Measurements from ENCODE around the gene ADAT2. TPM values are rescaled to one million over a fixed set of nuclear protein-coding genes. Genes with fewer than 3 reads are reported as not detected.

ADAT2 gene
- total RNA-seq, 1 donor from 2014 or later = 6.2 TPM

DNA sequence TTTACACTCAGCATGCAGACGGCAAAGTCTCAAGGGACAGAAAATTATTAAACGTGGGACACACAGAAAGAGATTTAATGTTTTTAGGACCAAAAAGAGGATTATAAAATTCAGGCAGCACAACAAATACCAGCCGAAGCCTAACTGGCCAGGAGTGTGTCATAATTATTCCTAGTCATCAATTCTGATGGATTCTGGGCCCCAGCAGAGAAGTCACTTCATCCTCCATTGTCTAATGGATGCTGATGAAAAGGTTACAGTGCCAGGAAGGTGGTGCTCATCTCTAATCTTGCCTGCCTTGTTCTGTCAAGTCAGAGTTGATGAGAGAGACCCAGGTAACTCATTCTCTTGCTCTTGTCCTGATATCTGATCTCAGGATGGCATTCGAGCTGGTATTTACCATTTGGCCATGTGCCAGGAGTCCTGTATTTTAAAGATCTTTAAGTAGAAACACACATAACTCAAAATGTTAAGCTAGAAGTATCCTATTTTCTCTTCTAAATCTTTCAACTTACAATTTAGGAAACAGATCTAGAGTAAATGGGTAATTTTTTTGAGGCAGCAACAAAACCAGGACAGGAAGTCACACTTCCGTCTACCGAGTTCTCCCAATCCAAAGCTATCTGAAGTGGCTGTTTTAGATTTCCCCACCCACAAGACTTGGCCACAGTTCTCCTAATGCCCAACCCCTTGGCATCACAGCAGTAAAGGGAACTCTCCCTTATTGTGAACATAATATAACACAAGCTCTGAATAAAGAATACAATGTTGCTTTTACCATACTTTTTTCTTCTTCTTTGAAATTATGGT, 50.0 kb downstream of the ADAT2 start:
- Histone ChIP-seq H3K4me1 (peaks cover 17% of the 10 kb centered on the region), H3K27me3 (ENCODE audit: low read depth) (no peaks in the 10 kb centered on the region), H3K36me3 (no peaks in the 10 kb centered on the region), H3K9me3 (no peaks in the 10 kb centered on the region), H3K4me3 (no peak overlapping the region), H3K27ac (peak overlapping the region; percentile 53)
- no peak for DNase-seq
- ATAC-seq = peak; percentile 81
- TF ChIP-seq, protein P1, sequence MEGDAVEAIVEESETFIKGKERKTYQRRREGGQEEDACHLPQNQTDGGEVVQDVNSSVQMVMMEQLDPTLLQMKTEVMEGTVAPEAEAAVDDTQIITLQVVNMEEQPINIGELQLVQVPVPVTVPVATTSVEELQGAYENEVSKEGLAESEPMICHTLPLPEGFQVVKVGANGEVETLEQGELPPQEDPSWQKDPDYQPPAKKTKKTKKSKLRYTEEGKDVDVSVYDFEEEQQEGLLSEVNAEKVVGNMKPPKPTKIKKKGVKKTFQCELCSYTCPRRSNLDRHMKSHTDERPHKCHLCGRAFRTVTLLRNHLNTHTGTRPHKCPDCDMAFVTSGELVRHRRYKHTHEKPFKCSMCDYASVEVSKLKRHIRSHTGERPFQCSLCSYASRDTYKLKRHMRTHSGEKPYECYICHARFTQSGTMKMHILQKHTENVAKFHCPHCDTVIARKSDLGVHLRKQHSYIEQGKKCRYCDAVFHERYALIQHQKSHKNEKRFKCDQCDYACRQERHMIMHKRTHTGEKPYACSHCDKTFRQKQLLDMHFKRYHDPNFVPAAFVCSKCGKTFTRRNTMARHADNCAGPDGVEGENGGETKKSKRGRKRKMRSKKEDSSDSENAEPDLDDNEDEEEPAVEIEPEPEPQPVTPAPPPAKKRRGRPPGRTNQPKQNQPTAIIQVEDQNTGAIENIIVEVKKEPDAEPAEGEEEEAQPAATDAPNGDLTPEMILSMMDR (IDR thresholded peaks at IDR 0.05) = no peak
- intact Hi-C loops (cut with DNase I) = no loop called here

DNA sequence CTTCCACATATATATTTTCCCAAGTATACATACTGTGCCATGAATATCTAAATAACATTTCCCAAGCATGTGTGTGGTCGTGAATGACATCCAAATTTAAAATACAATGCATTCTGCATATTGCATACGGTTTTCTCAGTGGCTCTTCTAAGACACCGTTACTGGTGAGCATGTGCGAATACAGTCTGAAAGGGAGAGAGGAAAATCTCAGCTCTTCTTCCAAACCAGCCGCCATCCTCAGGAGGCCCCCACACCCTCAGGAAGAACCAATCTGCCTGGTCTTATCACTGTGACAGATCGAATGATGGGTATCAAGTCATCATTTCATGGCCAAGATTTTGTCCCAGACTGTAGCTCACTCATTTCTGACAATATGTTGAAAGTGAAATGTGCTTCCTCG, 50.7 kb downstream of the ADAT2 start:
- intact Hi-C loops (cut with DNase I) = no loop called here

DNA sequence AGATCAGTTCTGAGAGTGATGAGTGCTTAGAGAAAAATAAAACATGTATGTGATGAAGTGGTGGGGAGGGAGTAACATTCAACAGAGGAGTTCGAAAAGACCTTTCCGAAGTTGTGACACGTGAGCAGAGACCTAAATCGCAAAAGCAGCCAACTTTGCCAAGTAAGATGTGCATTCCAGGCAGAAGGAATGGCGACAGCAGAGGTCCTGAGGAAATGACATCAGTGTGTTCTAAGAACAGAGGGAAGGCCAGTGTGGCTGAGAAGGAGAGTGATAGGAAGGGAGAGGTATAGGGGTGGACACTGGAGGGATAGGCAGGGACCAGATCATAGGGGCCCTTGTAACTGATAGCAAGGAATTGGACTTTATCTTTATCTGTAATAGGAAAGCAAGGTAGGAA, 51.3 kb downstream of the ADAT2 start:
- ATAC-seq (no peak), DNase-seq (no peak)
- H3K36me3 ChIP-seq = no peaks in the 10 kb centered on the region
- intact Hi-C loops (cut with DNase I) = no loop called here
- no peaks in the 10 kb centered on the region for H3K9me3 ChIP-seq
- H3K27ac ChIP-seq = no peak overlapping the region
- TF ChIP-seq, protein P1 (IDR thresholded peaks at IDR 0.05) = no peak
- H3K27me3 ChIP-seq (ENCODE audit: low read depth) = no peaks in the 10 kb centered on the region
- H3K4me1 ChIP-seq = peaks cover 17% of the 10 kb centered on the region
- no peak overlapping the region for H3K4me3 ChIP-seq

More for the DNA sequence above, 50.7 kb downstream of the ADAT2 start:
- H3K9me3 ChIP-seq = no peaks in the 10 kb centered on the region
- TF ChIP-seq, protein P1 (IDR thresholded peaks at IDR 0.05) = no peak
- H3K36me3 ChIP-seq = no peaks in the 10 kb centered on the region
- ATAC-seq (no peak), DNase-seq (no peak)
- H3K4me1 ChIP-seq = peaks cover 17% of the 10 kb centered on the region
- peak overlapping the region; percentile 53 for H3K27ac ChIP-seq
- no peak overlapping the region for H3K4me3 ChIP-seq
- no peaks in the 10 kb centered on the region for H3K27me3 ChIP-seq (ENCODE audit: low read depth)

DNA sequence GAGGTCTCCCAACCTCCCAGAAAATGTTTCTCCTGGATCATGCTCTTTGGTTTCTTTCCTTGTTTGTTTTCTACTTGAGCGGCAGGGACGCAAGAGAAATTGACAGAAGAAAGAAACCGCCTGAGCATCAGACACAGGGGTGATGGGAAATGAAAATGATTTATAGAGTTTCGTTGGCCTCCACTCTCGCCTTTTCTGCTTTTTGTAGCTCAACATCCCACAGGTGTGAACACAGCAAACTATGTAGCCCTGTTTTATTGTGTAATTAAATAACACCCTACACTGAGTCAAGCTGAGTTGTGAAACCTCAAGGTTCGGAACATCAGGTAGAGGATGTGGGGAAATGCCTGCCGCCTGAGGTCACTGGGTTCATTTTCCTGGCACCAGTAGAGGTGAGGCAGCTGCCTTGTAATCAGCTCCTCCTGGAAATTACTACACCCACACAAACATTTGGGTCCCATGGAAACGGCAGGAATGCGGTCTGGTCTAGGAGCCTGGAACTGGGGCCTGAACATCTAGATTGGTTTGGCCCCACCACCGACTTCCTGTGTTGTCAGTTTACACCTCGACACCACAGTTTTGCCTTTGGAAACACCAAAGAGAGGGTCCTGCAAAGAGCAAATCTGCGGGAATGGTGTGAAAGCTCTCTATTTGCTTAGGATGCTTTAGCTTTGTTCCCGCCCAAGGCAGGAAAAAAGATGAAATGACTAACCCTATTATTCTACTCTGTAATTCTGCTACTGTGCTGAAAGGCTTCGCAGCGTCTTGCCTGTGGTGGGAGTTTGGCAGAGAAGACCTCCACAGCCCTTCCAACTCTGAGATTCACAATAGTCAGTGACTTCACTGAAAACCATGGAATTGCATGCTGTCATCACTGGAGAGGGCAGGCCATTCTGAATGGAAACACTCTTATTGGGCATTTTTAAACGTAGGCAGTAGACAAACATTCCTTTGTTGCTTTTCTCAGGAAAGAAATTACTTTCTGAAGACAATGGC, 53.0 kb downstream of the ADAT2 start:
- DNase-seq = peak; percentile 77
- H3K4me3 ChIP-seq = no peak overlapping the region
- ATAC-seq = peak; percentile 91 to 92
- H3K9me3 ChIP-seq = no peaks in the 10 kb centered on the region
- TF ChIP-seq, protein P1 (IDR thresholded peaks at IDR 0.05) = no peak
- H3K36me3 ChIP-seq = no peaks in the 10 kb centered on the region
- H3K4me1 ChIP-seq = peaks cover 17% of the 10 kb centered on the region
- intact Hi-C loops (cut with DNase I) = no loop called here
- peak overlapping the region; percentile 74 for H3K27ac ChIP-seq
- H3K27me3 ChIP-seq (ENCODE audit: low read depth) = no peaks in the 10 kb centered on the region

DNA sequence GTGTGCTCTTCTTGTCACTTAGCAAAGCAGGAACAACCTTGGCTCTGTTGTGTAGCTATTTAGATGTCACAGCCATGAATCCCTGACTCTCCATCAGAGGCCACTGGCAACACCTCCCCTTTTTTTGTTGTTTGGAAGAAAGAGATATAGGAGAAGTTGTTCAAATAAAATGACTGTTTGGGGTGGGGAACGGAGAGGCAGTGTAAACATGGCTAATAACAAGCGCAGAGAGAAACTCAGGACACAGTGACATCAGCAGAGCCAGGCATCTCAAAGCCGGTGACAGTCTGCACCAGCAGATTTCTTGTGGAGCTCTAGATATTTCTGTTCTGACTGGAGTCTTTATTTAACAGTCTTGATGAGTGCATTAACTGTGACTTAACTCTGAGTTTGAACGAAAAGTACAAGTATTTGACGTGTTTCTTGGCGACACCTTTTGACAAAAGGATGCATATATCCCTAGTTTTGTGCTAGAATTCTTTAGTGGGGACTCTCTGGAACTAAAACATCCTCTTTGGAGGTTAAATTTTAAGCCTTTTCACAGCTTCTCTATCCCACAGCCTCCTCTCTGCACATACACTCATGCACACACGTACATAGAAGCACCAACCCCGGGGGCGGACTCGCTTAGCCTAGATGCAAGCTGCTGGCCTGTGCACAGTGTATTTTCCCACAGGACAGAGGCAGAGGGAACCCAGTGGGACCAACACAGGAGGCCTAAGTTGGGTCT, 53.8 kb downstream of the ADAT2 start:
- Histone ChIP-seq H3K9me3 (no peaks in the 10 kb centered on the region), H3K27me3 (ENCODE audit: low read depth) (no peaks in the 10 kb centered on the region), H3K27ac (peak overlapping the region; percentile 74), H3K4me1 (peaks cover 17% of the 10 kb centered on the region), H3K36me3 (no peaks in the 10 kb centered on the region), H3K4me3 (no peak overlapping the region)
- intact Hi-C loops (cut with DNase I) = no loop called here
- ATAC-seq (peak; percentile 33 to 55), DNase-seq (no peak)
- TF ChIP-seq, protein P1 (IDR thresholded peaks at IDR 0.05) = no peak
